DND-41 (cell line): Measurements from ENCODE around the gene IP6K2.

Source experiments
- EZH2 ChIP-seq: IDR thresholded peaks from 3 replicates; pipeline ENCODE4 v1.6.1; 2012; ENCODE audit warnings: borderline replicate concordance, low read depth, mild to moderate bottlenecking, moderate library complexity, low read length, inconsistent platforms; ENCODE audit not compliant: severe bottlenecking
- TF ChIP-seq, protein P1 (sequence below): IDR thresholded peaks from 2 replicates; pipeline ENCODE4 v1.5.1; 2012; ENCODE audit warnings: borderline replicate concordance, low read length, moderate library complexity, mild to moderate bottlenecking; ENCODE audit not compliant: poor library complexity, severe bottlenecking; ENCODE audit errors: extremely low read depth

DNA sequence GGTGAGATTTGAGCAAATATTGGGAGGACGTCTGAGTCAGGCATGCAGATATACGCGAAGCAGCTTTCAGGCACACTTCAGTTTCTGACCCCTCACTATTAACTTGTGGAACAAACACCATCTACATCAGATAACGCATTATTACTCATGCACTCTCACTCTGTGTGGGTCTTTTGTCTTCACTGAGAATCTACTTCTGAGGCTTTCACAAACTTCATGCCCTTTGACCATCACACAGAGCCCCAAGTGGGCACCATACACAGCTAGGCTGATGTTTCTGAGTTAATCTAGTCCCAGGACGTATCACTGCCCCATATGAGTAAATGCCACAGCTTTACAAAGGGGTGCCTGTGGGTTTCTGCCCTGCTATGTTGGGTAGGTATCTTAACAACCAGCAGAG lies 39.6 kb upstream of the IP6K2 start:
- TF ChIP-seq, protein P1, sequence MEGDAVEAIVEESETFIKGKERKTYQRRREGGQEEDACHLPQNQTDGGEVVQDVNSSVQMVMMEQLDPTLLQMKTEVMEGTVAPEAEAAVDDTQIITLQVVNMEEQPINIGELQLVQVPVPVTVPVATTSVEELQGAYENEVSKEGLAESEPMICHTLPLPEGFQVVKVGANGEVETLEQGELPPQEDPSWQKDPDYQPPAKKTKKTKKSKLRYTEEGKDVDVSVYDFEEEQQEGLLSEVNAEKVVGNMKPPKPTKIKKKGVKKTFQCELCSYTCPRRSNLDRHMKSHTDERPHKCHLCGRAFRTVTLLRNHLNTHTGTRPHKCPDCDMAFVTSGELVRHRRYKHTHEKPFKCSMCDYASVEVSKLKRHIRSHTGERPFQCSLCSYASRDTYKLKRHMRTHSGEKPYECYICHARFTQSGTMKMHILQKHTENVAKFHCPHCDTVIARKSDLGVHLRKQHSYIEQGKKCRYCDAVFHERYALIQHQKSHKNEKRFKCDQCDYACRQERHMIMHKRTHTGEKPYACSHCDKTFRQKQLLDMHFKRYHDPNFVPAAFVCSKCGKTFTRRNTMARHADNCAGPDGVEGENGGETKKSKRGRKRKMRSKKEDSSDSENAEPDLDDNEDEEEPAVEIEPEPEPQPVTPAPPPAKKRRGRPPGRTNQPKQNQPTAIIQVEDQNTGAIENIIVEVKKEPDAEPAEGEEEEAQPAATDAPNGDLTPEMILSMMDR, result no peak
- TF ChIP-seq EZH2, result no peak
